ENCODE data around the gene RSPH1.

RSPH1 gene

GRCh38 chr21:42467140-42467983 is 28.7 kb downstream of the RSPH1 start:
- no peak for DNase-seq (ENCODE audit: low read depth in 2 of 2)

- no peak for DNase-seq (ENCODE audit: low read depth in 2 of 2)
Observed at GRCh38 chr21:42466700-42467099, 29.3 kb downstream of the RSPH1 start.

DNA sequence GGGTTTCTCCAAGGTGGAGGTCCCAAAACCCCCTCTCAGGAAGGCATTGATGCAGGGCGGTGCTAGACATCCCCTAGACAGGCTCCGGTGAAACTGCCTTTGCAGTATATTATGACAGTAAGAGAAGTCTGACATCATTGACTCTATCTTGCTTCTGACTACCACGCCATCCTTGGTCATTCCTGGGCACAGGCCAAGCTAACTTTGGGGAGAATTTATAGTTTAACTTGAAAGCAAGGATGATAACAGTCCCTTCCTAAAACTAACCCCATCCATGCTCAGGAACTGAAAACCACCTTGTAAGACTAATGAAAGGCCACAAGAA is 30.3 kb downstream of the RSPH1 start:
- no peak for DNase-seq (ENCODE audit: low read depth in 2 of 2)

GRCh38 chr21:42465008-42465802 is 30.8 kb downstream of the RSPH1 start:
- DNase-seq (ENCODE audit: low read depth in 2 of 2): no peak

- DNase-seq (ENCODE audit: low read depth in 2 of 2): peak; percentile 37 to 44
Observed at GRCh38 chr21:42463861-42464515, 32.0 kb downstream of the RSPH1 start.

- no peak for DNase-seq (ENCODE audit: low read depth in 2 of 2)
Observed at GRCh38 chr21:42461881-42462877, 33.8 kb downstream of the RSPH1 start.

DNA sequence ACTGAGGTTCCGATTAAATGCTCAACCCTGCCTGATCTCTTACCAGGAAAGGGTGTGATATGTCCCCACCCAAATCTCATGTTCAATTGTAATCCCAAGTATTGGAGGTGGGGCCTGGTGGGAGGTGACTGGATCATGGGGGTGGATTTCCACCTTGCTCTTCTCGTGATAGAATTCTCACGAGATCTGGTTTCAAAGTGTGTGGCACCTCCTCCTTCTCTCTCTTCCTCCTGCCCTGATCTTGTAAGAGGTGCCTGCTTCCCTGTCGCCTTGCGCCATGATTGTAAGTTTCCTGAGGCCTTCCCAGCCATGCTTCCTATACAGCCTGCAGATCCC is 34.9 kb downstream of the RSPH1 start:
- no peak for DNase-seq (ENCODE audit: low read depth in 2 of 2)

- DNase-seq (ENCODE audit: low read depth in 2 of 2): no peak
Observed at GRCh38 chr21:42460391-42461184, 35.4 kb downstream of the RSPH1 start.

GRCh38 chr21:42459546-42460215 is 36.3 kb downstream of the RSPH1 start:
- DNase-seq (ENCODE audit: low read depth in 2 of 2): no peak

DNA sequence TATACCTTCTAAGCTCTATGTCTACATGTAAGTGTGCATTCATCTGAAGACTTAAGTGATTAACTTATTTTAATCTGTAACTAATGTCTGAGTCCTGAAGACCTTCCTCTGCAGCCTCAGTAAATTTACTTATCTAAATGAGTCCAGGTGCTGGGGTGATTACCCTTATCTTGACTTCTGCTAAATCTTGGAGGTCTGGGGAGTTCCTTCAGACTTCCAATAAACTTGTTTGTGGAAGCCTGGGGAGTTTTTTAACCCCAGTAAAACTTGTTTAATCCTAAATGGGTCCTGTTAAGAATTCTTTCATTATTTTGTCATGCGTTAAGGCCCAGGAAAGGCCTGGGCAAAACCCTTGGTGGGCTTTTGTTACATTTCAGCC is 37.0 kb downstream of the RSPH1 start:
- no peak for DNase-seq (ENCODE audit: low read depth in 2 of 2)

DNA sequence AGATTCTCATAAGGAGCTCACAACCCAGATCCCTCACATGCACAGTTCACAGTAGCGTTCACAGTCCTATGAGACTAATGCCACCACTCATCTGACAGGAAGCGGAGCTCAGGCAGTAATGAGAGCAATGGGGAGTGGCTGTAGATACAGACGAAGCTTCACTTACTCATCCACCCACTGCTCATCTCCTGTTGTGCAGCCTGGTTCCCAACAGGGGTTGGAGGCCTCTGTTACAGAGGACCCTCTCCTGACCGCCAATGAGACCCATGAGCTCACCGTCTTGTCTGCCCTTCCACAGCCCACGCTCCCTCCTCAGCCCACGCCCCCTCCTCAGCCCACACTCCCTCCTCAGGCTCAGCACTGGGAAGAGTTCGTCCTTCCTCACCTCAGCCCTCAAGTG is 39.6 kb downstream of the RSPH1 start:
- no peak for DNase-seq (ENCODE audit: low read depth in 2 of 2)

DNA sequence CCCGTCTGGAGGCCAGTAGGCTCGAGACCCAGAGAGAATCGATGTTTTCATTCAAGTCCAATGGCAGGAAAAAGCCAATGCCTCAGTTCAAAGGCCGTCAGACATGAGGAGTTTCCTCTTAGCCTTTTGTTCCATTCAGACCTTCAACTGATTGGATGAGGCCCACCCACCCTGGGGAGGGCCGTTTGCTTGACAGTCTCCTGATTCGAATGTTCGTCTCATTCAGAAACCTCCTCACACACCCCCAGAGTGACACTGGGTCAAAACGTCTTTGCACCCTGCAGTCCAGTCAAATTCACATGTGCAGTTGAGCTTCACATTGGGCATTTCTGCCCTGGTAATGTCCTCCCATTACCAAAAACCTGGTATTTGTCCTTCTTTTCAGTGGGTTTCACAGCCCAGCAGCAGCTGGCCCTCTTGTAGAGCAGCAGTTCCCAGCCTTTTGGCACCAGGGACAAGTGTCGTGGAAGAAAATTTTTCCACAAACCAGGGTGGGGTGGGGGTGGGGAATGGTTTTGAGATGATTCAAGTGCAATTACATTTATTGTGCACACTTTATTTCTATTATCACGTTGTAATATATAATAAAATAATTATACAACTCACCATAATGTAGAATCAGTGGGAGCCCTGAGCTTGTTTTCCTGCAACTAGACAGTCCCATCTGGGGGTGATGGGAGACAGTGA is 40.1 kb downstream of the RSPH1 start:
- DNase-seq (ENCODE audit: low read depth in 2 of 2): no peak

GRCh38 chr21:42455196-42455595 is 40.8 kb downstream of the RSPH1 start:
- DNase-seq (ENCODE audit: low read depth in 2 of 2): no peak

GRCh38 chr21:42454786-42455185 is 41.2 kb downstream of the RSPH1 start:
- no peak for DNase-seq (ENCODE audit: low read depth in 2 of 2)

GRCh38 chr21:42453986-42454570 is 41.9 kb downstream of the RSPH1 start:
- no peak for DNase-seq (ENCODE audit: low read depth in 2 of 2)

DNA sequence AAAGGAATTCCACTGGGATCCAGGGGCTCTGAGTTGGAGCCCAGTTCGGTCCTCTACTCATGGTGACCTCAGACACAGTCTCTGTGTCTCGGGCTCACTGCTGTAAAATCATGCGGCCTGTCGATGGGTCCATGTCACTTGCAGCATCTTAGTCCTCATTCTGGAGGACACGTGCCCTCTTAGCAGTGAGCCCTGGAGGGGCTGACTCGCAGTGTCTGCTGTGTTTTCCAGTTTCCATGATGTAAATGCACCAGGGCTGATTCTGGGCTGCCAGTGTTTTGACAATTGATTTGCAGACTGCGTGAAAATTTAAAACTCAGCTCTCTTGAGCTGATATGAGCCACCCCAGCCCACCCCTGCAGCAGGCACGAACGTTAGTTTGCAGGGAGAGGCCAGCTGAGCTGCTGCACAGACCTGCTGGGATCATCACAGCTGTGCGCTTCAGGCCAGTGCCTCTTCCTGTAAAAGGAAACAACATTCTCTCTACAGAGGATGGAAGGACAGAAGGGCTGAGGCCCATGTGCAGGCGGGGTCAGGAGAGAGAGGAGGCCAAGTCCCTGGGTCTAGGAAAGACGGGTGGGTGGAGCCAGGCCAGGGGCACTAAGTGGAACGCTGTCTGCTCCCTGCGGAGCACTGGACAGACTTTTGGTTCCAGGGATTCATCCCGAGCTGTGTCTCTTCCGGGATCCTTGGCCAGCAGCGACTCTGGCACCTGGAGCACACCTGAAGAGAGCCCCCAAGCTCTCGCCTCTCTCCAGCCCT is 42.6 kb downstream of the RSPH1 start:
- no peak for DNase-seq (ENCODE audit: low read depth in 2 of 2)

DNA sequence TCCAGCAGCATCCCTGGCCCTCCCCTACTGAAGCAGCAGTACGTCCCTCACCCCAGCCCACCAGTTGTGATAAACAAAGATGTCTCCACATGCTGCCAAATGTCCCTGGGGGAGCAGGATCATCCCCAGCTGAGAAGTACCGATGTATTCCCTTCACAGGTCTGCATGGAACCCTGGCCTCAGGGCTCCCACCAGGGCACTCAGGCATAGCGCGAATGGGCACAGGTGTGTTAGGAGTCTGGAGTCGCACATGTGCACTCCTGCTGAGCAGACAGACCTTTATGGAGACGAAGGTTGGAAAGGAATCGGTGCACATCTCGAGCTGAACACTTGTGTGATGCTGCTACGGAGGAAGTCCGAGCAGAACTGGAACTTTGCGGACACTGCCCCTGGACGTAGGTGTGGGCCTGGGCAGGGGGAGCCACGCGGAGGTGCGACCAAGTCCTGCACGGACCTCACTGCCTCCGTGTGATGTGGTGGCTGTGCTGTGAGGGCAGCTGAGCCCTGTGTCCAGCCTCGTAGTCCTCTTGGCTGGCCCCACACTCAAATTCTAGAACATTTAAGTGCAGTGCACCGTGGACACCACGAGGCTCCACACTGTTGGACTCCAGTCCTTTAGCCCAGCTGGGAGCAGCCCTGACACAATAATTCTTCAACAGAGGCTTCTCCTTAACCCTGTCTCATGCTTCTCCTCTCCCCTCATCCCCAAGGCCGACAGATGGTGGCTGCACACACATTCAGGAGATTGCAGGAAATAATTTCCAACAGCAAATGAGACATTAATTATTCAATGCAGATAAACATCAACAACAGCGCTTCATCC is 43.4 kb downstream of the RSPH1 start:
- DNase-seq (ENCODE audit: low read depth in 2 of 2): no peak

DNA sequence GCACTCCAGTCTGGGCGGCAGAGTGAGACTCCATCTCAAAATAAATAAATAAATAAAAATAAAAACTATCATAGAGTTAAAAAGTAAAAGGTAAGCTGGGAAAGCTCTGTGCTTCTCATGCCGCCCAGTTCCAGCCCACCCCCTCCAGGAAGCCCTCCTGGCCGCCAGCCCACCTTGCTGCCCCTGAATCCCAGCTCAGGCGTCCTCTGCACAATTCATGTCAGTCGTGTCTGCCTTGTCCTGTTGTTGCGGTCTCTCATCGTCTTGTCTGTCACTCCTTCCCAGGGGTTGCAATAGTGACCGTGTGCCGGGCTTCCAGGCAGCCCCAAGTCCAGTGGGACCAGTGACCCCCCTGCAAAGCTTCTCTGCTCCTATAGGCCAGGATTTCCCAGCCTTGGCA is 44.1 kb downstream of the RSPH1 start:
- no peak for DNase-seq (ENCODE audit: low read depth in 2 of 2)

Data from stimulated activated CD8-positive, alpha-beta memory T cell treated with anti-CD3 and anti-CD28 coated beads, Interleukin-7, amount 100 ng/mL, for 1 hour (primary cell).